Glutamatergic neuron (in vitro differentiated cells): ENCODE data around the gene PALLD. TPM values are rescaled to one million over a fixed set of nuclear protein-coding genes. Genes with fewer than 3 reads are reported as not detected.
A peak's percentile ranks its signal among the peaks of the same experiment; 100 is the strongest.

ENCODE experiments used
- DNase-seq: peaks from one replicate; pipeline ENCODE4 v3.0.0; 2022
- H3K27ac Mint-ChIP-seq: one replicate; pipeline ENCODE4 v1.8.0; 2020; ENCODE audit warnings: mild to moderate bottlenecking, mixed read lengths, inconsistent platforms; ENCODE audit not compliant: unreplicated experiment
- H3K27me3 Mint-ChIP-seq: one replicate; pipeline ENCODE4 v1.8.0; 2020; ENCODE audit warnings: mild to moderate bottlenecking, moderate library complexity, mixed read lengths, inconsistent platforms; ENCODE audit not compliant: unreplicated experiment
- H3K36me3 Mint-ChIP-seq: one replicate; pipeline ENCODE4 v1.8.0; 2020; ENCODE audit warnings: mild to moderate bottlenecking, mixed read lengths, inconsistent platforms; ENCODE audit not compliant: unreplicated experiment
- H3K4me1 Mint-ChIP-seq: one replicate; pipeline ENCODE4 v1.8.0; 2020; ENCODE audit warnings: mild to moderate bottlenecking, low read depth, mixed read lengths, inconsistent platforms; ENCODE audit not compliant: unreplicated experiment
- H3K4me3 Mint-ChIP-seq: one replicate; pipeline ENCODE4 v1.8.0; 2020; ENCODE audit warnings: mild to moderate bottlenecking, mixed read lengths, inconsistent platforms; ENCODE audit not compliant: unreplicated experiment
- H3K9me3 Mint-ChIP-seq: one replicate; pipeline ENCODE4 v1.8.0; 2020; ENCODE audit warnings: mild to moderate bottlenecking, moderate library complexity, mixed read lengths, inconsistent platforms; ENCODE audit not compliant: unreplicated experiment
- CTCF ChIP-seq: fragments of 200-600 bp; sonication (generic); IDR thresholded peaks from one replicate; pipeline ENCODE4 v1.5.0; 2021; ENCODE audit not compliant: partially characterized antibody, unreplicated experiment
- total RNA-seq: library from RNA; stranded (reverse); fragmentation: NEBNext Ultra II Directional; extraction: Animal tissue kit (Norgen Biotek cat#: 25700); gene quantifications from one replicate; pipeline ENCODE4 v1.2.1, GENCODE V29; 2021; ENCODE audit not compliant: unreplicated experiment

Gene PALLD
- total RNA-seq, 1 donor from 2014 or later, result 37.5 TPM

- Mint-ChIP-seq H3K36me3 (no peaks in the 10 kb centered on the region), H3K4me3 (peak overlapping the region; percentile 98), H3K4me1 (peaks cover 4% of the 10 kb centered on the region), H3K27ac (peak overlapping the region; percentile 99), H3K9me3 (peaks cover 7% of the 10 kb centered on the region), H3K27me3 (peaks cover 5% of the 10 kb centered on the region)
- TF ChIP-seq CTCF, result no peak
- peak; percentile 78 for DNase-seq
These were observed 335.3 kb downstream of the PALLD start for GRCh38 chr4:168831919-168832762.

GRCh38 chr4:168832763-168833575, 336.1 kb downstream of the PALLD start:
- DNase-seq, result peak; percentile 77
- Mint-ChIP-seq H3K9me3 (peaks cover 10% of the 10 kb centered on the region), H3K4me1 (peaks cover 4% of the 10 kb centered on the region), H3K4me3 (peak overlapping the region; percentile 98), H3K36me3 (peaks cover 5% of the 10 kb centered on the region), H3K27ac (peak overlapping the region; percentile 99), H3K27me3 (peaks cover 5% of the 10 kb centered on the region)
- TF ChIP-seq CTCF, result no peak

GRCh38 chr4:168833881-168834280, 337.0 kb downstream of the PALLD start:
- DNase-seq, result no peak
- Mint-ChIP-seq H3K27ac (no peak overlapping the region), H3K9me3 (peaks cover 12% of the 10 kb centered on the region), H3K4me1 (peaks cover 4% of the 10 kb centered on the region), H3K4me3 (peak overlapping the region; percentile 90), H3K27me3 (peaks cover 7% of the 10 kb centered on the region), H3K36me3 (peaks cover 5% of the 10 kb centered on the region)
- TF ChIP-seq CTCF, result no peak

GRCh38 chr4:168835880-168836454, 339.1 kb downstream of the PALLD start:
- no peak for TF ChIP-seq CTCF
- H3K36me3 Mint-ChIP-seq, result peaks cover 5% of the 10 kb centered on the region
- peaks cover 9% of the 10 kb centered on the region for H3K27me3 Mint-ChIP-seq
- peaks cover 12% of the 10 kb centered on the region for H3K9me3 Mint-ChIP-seq
- H3K27ac Mint-ChIP-seq, result no peak overlapping the region
- DNase-seq, result no peak
- no peak overlapping the region for H3K4me3 Mint-ChIP-seq
- H3K4me1 Mint-ChIP-seq, result peaks cover 6% of the 10 kb centered on the region
